ENCODE measurements around the gene PIP4K2A.

GRCh38 chr10:22760025-22760424 lies 45.6 kb upstream of the PIP4K2A start:
- TF ChIP-seq, protein P1, sequence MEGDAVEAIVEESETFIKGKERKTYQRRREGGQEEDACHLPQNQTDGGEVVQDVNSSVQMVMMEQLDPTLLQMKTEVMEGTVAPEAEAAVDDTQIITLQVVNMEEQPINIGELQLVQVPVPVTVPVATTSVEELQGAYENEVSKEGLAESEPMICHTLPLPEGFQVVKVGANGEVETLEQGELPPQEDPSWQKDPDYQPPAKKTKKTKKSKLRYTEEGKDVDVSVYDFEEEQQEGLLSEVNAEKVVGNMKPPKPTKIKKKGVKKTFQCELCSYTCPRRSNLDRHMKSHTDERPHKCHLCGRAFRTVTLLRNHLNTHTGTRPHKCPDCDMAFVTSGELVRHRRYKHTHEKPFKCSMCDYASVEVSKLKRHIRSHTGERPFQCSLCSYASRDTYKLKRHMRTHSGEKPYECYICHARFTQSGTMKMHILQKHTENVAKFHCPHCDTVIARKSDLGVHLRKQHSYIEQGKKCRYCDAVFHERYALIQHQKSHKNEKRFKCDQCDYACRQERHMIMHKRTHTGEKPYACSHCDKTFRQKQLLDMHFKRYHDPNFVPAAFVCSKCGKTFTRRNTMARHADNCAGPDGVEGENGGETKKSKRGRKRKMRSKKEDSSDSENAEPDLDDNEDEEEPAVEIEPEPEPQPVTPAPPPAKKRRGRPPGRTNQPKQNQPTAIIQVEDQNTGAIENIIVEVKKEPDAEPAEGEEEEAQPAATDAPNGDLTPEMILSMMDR (IDR thresholded peaks at IDR 0.05): no peak
- no peak for TF ChIP-seq POLR2A (IDR thresholded peaks at IDR 0.05)
